Kidney epithelial cell (primary cell): ENCODE data around the gene VRK1. TPM values are rescaled to one million over a fixed set of nuclear protein-coding genes. Genes with fewer than 3 reads are reported as not detected.

Experiments used
- DNase-seq: peaks from one replicate; pipeline ENCODE4 v3.0.0-alpha.2; 2010; ENCODE audit warnings: low read depth
- H3K27me3 ChIP-seq: 2 replicates; pipeline ENCODE4 v1.6.0; 2011; ENCODE audit warnings: low read length; ENCODE audit not compliant: control insufficient read depth, insufficient read depth
- H3K36me3 ChIP-seq: 2 replicates; pipeline ENCODE4 v1.5.1; 2011; ENCODE audit warnings: low read length; ENCODE audit not compliant: control insufficient read depth, insufficient read depth
- H3K4me3 ChIP-seq: 2 replicates; pipeline ENCODE4 v1.5.1; 2011; ENCODE audit warnings: low read depth, mild to moderate bottlenecking, control low read depth, low read length
- CTCF ChIP-seq: IDR thresholded peaks from 2 replicates; pipeline ENCODE4 v1.5.1; 2011; ENCODE audit warnings: mild to moderate bottlenecking, moderate library complexity, low read length, control low read depth, inconsistent platforms; ENCODE audit not compliant: insufficient read depth, poor library complexity, severe bottlenecking
- total RNA-seq: library from RNA; depleted of rRNA; stranded (reverse); fragments of >200 nt; gene quantifications from 2 replicates; pipeline ENCODE4 v1.2.3, GENCODE V29; 2015

The VRK1 gene
- total RNA-seq, 1 donor from 2014 or later = 13.0 TPM

DNA sequence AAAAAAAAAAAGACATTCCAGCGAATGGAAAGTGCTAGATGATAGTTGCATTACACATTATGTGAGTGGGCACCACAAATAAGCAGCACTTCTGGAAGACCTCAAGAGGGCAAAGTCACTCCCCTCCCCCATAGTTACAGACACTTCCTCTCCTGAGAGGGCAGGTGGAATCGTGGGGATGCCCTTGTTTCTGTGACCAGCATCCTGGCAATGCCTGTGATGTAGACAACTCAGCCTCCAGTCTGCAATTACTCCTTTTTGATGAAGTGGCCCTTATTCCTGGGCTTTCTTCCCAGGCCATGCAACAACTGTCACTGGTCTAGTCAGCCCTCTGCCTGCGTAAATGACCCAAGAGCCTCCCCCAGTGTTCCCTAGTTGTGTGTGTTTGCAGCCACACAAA is 104.8 kb downstream of the VRK1 start:
- no peak for TF ChIP-seq CTCF
- Histone ChIP-seq H3K27me3 (no peaks in the 10 kb centered on the region), H3K36me3 (no peaks in the 10 kb centered on the region), H3K4me3 (no peak overlapping the region)
- DNase-seq = no peak

GRCh38 chr14:96903444-96904023 is 106.4 kb downstream of the VRK1 start:
- TF ChIP-seq CTCF = no peak
- Histone ChIP-seq H3K27me3 (no peaks in the 10 kb centered on the region), H3K4me3 (no peak overlapping the region), H3K36me3 (no peaks in the 10 kb centered on the region)
- DNase-seq = no peak

GRCh38 chr14:96904201-96904600 is 107.0 kb downstream of the VRK1 start:
- no peaks in the 10 kb centered on the region for H3K27me3 ChIP-seq
- H3K36me3 ChIP-seq = no peaks in the 10 kb centered on the region
- no peak for TF ChIP-seq CTCF
- no peak for DNase-seq
- no peak overlapping the region for H3K4me3 ChIP-seq

DNA sequence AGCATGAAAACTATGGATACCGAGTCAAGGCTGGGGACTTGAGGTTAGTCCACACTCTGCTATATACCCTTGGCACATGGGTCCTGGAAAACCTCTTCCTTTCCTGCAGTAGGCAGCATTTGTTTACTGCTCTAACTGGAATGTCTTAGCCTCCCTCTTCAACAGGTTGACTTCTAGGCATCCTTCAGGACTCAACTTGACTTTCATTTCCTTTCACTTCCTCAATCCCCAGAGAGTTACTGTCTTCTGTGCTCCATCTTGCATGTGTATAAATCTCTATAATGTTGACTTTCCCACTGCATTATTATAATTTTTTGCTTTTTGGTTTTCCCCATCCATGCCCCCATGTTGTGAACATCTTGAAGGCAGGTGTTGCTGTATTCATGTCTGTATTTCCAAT is 107.9 kb downstream of the VRK1 start:
- H3K36me3 ChIP-seq = no peaks in the 10 kb centered on the region
- no peak for TF ChIP-seq CTCF
- H3K27me3 ChIP-seq = no peaks in the 10 kb centered on the region
- DNase-seq = no peak
- no peak overlapping the region for H3K4me3 ChIP-seq

DNA sequence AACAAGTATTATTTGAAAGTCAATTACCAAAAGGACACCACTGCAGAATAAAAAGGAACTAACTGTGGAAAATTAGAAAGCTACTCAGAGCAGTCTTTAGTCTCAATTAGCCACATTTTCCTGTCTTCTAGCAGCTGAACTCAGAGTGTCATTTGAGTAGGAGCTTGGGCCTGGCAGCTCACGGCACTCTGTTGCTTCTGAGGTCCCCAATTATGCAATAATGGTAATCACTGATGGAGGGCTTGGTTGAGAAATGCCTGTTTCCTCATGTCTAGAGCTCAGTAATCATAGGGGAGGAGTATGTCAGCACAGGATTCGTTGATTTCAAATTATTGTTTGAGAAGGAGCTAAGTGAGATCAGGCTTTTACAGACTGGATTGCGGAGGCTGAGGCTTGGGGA is 108.6 kb downstream of the VRK1 start:
- TF ChIP-seq CTCF = no peak
- Histone ChIP-seq H3K27me3 (no peaks in the 10 kb centered on the region), H3K36me3 (no peaks in the 10 kb centered on the region), H3K4me3 (no peak overlapping the region)
- no peak for DNase-seq

- H3K36me3 ChIP-seq = no peaks in the 10 kb centered on the region
- TF ChIP-seq CTCF = no peak
- H3K27me3 ChIP-seq = no peaks in the 10 kb centered on the region
- DNase-seq = no peak
- no peak overlapping the region for H3K4me3 ChIP-seq
Measured at GRCh38 chr14:96906434-96906833, 109.3 kb downstream of the VRK1 start.
